Stomach (tissue), 9 donors: ENCODE data around the gene GDF11. TPM values are rescaled to one million over a fixed set of nuclear protein-coding genes. Genes with fewer than 3 reads are reported as not detected.
A peak's percentile ranks its signal among the peaks of the same experiment; 100 is the strongest.

Experiments used
- DNase-seq, 2 donors: peaks; one replicate each; pipeline versions ENCODE4 v3.0.0 to v3.0.0-alpha.2; 2013 to 2019
- H3K27ac ChIP-seq, 5 donors: fragments of 200-600 bp in 4 of 5; sonication (generic) in 4 of 5; one replicate each; pipeline ENCODE4 v1.5.1; 2013 to 2019; ENCODE audit warnings: mild to moderate bottlenecking in 1 of 5, moderate library complexity in 1 of 5
- H3K27me3 ChIP-seq, 3 donors: fragments of 200-600 bp; sonication (generic); one replicate each; pipeline ENCODE4 v1.5.1; 2017 to 2019; ENCODE audit warnings: mixed run types in 1 of 3
- H3K36me3 ChIP-seq, 4 donors: fragments of 200-600 bp; sonication (generic); 1 replicate in 3 of 4; 2 replicates in 1 of 4; pipeline ENCODE4 v1.5.1; 2016 to 2019
- H3K4me1 ChIP-seq, 4 donors: fragments of 200-600 bp; sonication (generic); one replicate each; pipeline ENCODE4 v1.5.1; 2016 to 2019
- H3K4me3 ChIP-seq, 4 donors: fragments of 200-600 bp; sonication (generic) in 3 of 4; one replicate each; pipeline ENCODE4 v1.5.1; 2016 to 2019; ENCODE audit warnings: mild to moderate bottlenecking in 1 of 4
- H3K9me3 ChIP-seq, 4 donors: fragments of 200-600 bp; sonication (generic); one replicate each; pipeline ENCODE4 v1.5.1; 2016 to 2019
- EP300 ChIP-seq: sonication (generic); formaldehyde crosslinking; IDR thresholded peaks from one replicate; pipeline ENCODE4 v1.6.1; 2017; ENCODE audit warnings: antibody characterized with exemption
- POLR2A ChIP-seq, 4 donors: fragments of 450-650 bp; IDR thresholded peaks; one replicate each; pipeline ENCODE4 v1.6.1; 2016; ENCODE audit warnings: antibody characterized with exemption in 4 of 4, control low read depth in 2 of 4, mild to moderate bottlenecking in 1 of 4, moderate library complexity in 1 of 4
- POLR2AphosphoS5 ChIP-seq, 3 donors: sonication (generic); formaldehyde crosslinking; IDR thresholded peaks; one replicate each; pipeline ENCODE4 v1.6.1; 2016; ENCODE audit warnings: antibody characterized with exemption in 3 of 3
- WGBS, 5 donors: extraction: QIAGEN DNeasy Blood & Tissue Kit in 3 of 5; methylation state at CpG; one replicate each; pipeline versions ENCODE4 v1.1.5 to v1.1.7; 2013 to 2018; 5-methylcytosine and 5-hydroxymethylcytosine counted together
- intact Hi-C: fragments of 100-400 bp; cut with DNase I; formaldehyde crosslinking; loops from one replicate; pipeline ENCODE4 v1.15.1; 2023; ENCODE audit warnings: low total_unique reads
- polyA plus RNA-seq, 3 donors: library from polyadenylated mRNA; stranded (reverse); fragments of 200-250 nt; gene quantifications; one replicate each; pipeline ENCODE4 v1.2.3, GENCODE V29; 2013
- total RNA-seq, 5 donors: library from RNA; depleted of rRNA; stranded (reverse); fragments of >200 nt; gene quantifications; one replicate each; pipeline versions ENCODE4 v1.1.0 to v1.2.3, GENCODE V29; 2014 to 2016
- TF ChIP-seq, protein P1 (sequence below), 7 experiments: fragments of 450-650 bp in 4 of 7; fragments of 200-600 bp in 3 of 7; sonication (generic) in 3 of 7; IDR thresholded peaks; one replicate each; pipeline ENCODE4 v1.5.1; 2016 to 2019; ENCODE audit warnings: antibody characterized with exemption in 7 of 7, control low read depth in 2 of 7, mild to moderate bottlenecking in 1 of 7
- donor health status: healthy with polysubstance abuse.
- donor health status: Bipolar disorder and iron deficiency.
- donor health status: healthy.

GDF11 gene
- total and polyA plus RNA-seq, 8 donors, result 0.29 to 6.5 (median 2.6) TPM

DNA sequence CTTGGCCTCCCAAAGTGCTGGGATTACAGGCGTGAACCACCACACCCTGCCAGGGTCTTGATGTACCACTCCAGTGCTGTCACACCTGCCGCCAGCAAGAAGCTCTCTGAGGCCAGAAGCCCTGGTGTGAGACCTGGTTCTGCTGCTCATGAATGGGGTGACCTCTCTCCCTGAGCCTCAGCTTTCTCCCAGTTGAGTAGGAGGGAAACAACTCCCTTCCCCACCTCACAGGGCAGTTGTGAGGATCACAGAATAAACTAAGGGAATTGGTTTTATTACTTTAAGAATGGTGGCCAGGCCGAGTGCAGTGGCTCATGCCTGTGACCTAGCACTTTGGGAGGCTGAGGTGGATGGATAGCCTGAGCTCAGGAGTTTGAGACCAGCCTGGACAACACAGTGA is 8.3 kb upstream of the GDF11 start:
- Histone ChIP-seq H3K36me3 (no peaks in the 10 kb centered on the region), H3K4me3 (no peak overlapping the region), H3K9me3 (no peaks in the 10 kb centered on the region), H3K27ac (no peak overlapping the region), H3K27me3 (no peaks in the 10 kb centered on the region), H3K4me1 (peaks cover 23 to 41% (median 37%) of the 10 kb centered on the region in 4 donors)
- TF ChIP-seq EP300 (no peak), POLR2AphosphoS5 (IDR thresholded peaks at IDR 0.05) (no peak), POLR2A (IDR thresholded peaks at IDR 0.05) (no peak)
- TF ChIP-seq, protein P1, sequence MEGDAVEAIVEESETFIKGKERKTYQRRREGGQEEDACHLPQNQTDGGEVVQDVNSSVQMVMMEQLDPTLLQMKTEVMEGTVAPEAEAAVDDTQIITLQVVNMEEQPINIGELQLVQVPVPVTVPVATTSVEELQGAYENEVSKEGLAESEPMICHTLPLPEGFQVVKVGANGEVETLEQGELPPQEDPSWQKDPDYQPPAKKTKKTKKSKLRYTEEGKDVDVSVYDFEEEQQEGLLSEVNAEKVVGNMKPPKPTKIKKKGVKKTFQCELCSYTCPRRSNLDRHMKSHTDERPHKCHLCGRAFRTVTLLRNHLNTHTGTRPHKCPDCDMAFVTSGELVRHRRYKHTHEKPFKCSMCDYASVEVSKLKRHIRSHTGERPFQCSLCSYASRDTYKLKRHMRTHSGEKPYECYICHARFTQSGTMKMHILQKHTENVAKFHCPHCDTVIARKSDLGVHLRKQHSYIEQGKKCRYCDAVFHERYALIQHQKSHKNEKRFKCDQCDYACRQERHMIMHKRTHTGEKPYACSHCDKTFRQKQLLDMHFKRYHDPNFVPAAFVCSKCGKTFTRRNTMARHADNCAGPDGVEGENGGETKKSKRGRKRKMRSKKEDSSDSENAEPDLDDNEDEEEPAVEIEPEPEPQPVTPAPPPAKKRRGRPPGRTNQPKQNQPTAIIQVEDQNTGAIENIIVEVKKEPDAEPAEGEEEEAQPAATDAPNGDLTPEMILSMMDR (IDR thresholded peaks at IDR 0.05), result no peak
- DNase-seq, result no peak
- WGBS, 5 donors, result 82 to 94% (median 91%) methylated on average over 3 of the region's 3 CpGs
- intact Hi-C loops, result no loop called here

DNA sequence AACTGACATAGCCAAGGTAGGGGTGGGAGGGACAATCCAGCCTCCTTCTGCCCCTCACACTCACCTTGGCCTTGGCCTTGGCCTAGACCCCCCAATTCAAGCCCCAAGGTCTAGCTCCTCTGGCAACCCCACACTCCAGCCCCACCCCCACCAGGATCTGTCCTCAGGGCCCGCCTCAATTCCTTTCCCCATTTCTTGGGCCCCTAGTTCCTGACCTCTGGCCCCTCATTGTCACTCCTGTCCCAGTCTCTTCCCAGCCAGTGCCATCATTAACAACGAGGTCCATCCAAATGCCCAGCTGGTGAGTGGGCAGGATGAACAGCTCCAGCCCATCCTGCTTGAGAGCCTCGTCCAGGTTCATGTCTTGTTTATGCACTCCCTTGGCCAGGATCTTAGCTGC is 6.8 kb upstream of the GDF11 start:
- H3K27ac ChIP-seq, result no peak overlapping the region
- WGBS, 5 donors, result 49 to 64% (median 52%) methylated on average over 3 of the region's 3 CpGs
- H3K36me3 ChIP-seq, result no peaks in the 10 kb centered on the region
- DNase-seq, result no peak
- H3K4me3 ChIP-seq, result no peak overlapping the region
- TF ChIP-seq POLR2AphosphoS5 (IDR thresholded peaks at IDR 0.05) (no peak), EP300 (no peak), POLR2A (IDR thresholded peaks at IDR 0.05) (no peak)
- TF ChIP-seq, protein P1 (IDR thresholded peaks at IDR 0.05), result no peak
- intact Hi-C loops, result no loop called here
- no peaks in the 10 kb centered on the region for H3K9me3 ChIP-seq
- H3K27me3 ChIP-seq, result no peaks in the 10 kb centered on the region
- H3K4me1 ChIP-seq, result peaks cover 11 to 26% (median 23%) of the 10 kb centered on the region in 4 donors

DNA sequence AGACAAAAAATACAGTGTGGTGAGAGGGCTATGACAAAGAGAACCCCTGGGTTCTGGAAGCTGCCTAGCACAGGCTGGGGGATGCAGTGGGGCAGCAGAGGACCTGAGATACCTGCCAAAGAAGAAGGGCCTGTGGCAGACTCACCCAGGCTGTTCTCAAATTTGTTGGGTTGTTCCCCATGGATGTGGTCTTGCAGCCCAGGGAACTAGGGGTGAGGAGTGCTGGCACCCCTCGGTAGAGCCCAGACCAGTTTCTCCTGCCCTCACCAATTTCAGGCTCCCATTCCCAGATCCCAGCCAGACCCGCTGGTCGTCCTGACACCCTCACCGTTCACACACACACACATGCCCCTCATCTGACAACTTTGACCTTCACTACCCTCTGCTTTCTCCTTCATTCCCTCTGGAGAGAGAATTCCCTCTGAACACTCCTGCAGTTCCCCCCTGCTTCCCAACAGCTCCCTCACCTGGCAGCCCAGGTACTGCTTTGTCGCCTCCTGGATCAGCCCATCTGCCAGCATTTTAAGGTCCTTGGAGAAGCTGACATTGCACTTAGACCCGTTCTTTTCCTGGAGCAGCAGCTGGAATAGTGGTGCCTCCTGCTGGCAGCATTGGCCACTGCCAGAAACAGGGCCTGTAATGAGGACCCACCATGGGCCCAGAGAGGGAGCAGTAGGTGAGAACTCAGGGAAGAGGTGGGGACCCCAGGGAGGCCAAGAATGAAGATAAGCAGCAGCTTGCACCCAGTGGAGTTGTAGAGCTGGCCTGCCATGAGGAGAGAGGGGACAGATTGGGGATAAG is 5.9 kb upstream of the GDF11 start:
- H3K4me3 ChIP-seq, result no peak overlapping the region
- 19 to 32% (median 26%) methylated on average over 6 of the region's 6 CpGs for WGBS, 5 donors
- DNase-seq, result peak; percentile 85 to 91
- TF ChIP-seq EP300, result no peak
- TF ChIP-seq, protein P1 (IDR thresholded peaks at IDR 0.05), result peak in 5 of 7 experiments; percentile 78 to 97 (median 86)
- TF ChIP-seq POLR2AphosphoS5 (IDR thresholded peaks at IDR 0.05), result peak in 1 of 3 donors; percentile 75
- no peak for TF ChIP-seq POLR2A (IDR thresholded peaks at IDR 0.05)
- no peaks in the 10 kb centered on the region for H3K9me3 ChIP-seq
- intact Hi-C loops, result no loop called here
- H3K36me3 ChIP-seq, result no peaks in the 10 kb centered on the region
- peaks cover 11 to 25% (median 21%) of the 10 kb centered on the region in 4 donors for H3K4me1 ChIP-seq
- peaks cover 0 to 5% (median 0%) of the 10 kb centered on the region in 3 donors for H3K27me3 ChIP-seq
- H3K27ac ChIP-seq, result peak overlapping the region in 3 of 5 donors; percentile 82 to 88 (median 83)

DNA sequence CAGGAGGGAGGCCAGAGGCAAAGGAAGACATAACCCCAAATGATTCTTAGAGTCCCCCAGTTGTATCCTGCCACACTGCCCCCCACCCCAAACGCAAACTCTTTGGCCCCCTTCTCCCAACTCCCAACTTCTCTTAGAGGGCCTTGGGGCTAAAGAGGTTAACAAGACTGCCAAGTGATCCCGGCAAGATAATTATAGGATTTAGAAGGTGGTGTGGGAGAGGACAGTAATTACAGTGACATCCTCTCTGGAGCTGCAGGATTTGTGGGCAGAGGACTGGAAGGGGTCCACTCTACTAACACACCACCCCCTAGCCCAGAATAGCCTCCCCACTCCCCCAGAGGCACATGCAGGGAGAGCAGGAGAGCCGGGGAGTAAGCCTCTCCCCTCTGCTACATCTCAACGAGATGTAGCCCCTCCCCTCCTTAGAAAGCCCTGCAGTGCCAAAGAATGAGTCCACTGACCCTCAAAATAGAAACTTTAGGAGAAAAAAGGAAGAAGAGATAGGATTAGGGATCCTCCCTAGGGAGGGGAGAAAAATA is 5.3 kb upstream of the GDF11 start:
- 6 to 20% (median 14%) methylated on average over 4 of the region's 4 CpGs for WGBS, 5 donors
- Histone ChIP-seq H3K9me3 (no peaks in the 10 kb centered on the region), H3K27me3 (peaks cover 0 to 11% (median 0%) of the 10 kb centered on the region in 3 donors), H3K4me3 (peak overlapping the region; percentile 52 to 60 (median 58)), H3K4me1 (peaks cover 11 to 31% (median 25%) of the 10 kb centered on the region in 4 donors), H3K36me3 (no peaks in the 10 kb centered on the region), H3K27ac (peak overlapping the region; percentile 68 to 88 (median 82))
- TF ChIP-seq EP300 (no peak), POLR2AphosphoS5 (IDR thresholded peaks at IDR 0.05) (no peak), POLR2A (IDR thresholded peaks at IDR 0.05) (no peak)
- TF ChIP-seq, protein P1 (IDR thresholded peaks at IDR 0.05), result no peak
- DNase-seq, result peak in 1 of 2 donors; percentile 77
- intact Hi-C loops, result no loop called here
